GM12801 (cell line): ENCODE measurements around the gene CSF3R.

Experiments used
- CTCF ChIP-seq: IDR thresholded peaks from one replicate; pipeline ENCODE4 v1.5.1; 2011; ENCODE audit warnings: control low read depth; ENCODE audit not compliant: insufficient read length; ENCODE audit errors: extremely low read depth

CSF3R gene

GRCh38 chr1:36432616-36433015 is 50.1 kb downstream of the CSF3R start:
- TF ChIP-seq CTCF = no peak

GRCh38 chr1:36425791-36426190 is 56.9 kb downstream of the CSF3R start:
- no peak for TF ChIP-seq CTCF

- TF ChIP-seq CTCF = no peak
Observed at GRCh38 chr1:36421649-36422048, 61.1 kb downstream of the CSF3R start.

GRCh38 chr1:36420836-36421317 is 61.8 kb downstream of the CSF3R start:
- peak; percentile 82 for TF ChIP-seq CTCF

GRCh38 chr1:36420409-36420808 is 62.3 kb downstream of the CSF3R start:
- TF ChIP-seq CTCF = no peak

GRCh38 chr1:36419569-36419968 is 63.1 kb downstream of the CSF3R start:
- TF ChIP-seq CTCF = no peak

GRCh38 chr1:36419140-36419539 is 63.6 kb downstream of the CSF3R start:
- no peak for TF ChIP-seq CTCF

GRCh38 chr1:36417931-36418330 is 64.8 kb downstream of the CSF3R start:
- no peak for TF ChIP-seq CTCF
